ENCODE measurements around the gene TEX14. TPM values are rescaled to one million over a fixed set of nuclear protein-coding genes. Genes with fewer than 3 reads are reported as not detected.

Gene TEX14, protein sequence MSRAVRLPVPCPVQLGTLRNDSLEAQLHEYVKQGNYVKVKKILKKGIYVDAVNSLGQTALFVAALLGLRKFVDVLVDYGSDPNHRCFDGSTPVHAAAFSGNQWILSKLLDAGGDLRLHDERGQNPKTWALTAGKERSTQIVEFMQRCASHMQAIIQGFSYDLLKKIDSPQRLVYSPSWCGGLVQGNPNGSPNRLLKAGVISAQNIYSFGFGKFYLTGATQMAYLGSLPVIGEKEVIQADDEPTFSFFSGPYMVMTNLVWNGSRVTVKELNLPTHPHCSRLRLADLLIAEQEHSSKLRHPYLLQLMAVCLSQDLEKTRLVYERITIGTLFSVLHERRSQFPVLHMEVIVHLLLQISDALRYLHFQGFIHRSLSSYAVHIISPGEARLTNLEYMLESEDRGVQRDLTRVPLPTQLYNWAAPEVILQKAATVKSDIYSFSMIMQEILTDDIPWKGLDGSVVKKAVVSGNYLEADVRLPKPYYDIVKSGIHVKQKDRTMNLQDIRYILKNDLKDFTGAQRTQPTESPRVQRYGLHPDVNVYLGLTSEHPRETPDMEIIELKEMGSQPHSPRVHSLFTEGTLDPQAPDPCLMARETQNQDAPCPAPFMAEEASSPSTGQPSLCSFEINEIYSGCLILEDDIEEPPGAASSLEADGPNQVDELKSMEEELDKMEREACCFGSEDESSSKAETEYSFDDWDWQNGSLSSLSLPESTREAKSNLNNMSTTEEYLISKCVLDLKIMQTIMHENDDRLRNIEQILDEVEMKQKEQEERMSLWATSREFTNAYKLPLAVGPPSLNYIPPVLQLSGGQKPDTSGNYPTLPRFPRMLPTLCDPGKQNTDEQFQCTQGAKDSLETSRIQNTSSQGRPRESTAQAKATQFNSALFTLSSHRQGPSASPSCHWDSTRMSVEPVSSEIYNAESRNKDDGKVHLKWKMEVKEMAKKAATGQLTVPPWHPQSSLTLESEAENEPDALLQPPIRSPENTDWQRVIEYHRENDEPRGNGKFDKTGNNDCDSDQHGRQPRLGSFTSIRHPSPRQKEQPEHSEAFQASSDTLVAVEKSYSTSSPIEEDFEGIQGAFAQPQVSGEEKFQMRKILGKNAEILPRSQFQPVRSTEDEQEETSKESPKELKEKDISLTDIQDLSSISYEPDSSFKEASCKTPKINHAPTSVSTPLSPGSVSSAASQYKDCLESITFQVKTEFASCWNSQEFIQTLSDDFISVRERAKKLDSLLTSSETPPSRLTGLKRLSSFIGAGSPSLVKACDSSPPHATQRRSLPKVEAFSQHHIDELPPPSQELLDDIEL (N-terminal part only)
- total RNA-seq, result 0.13 TPM
- long read RNA-seq, result 0 reads

DNA sequence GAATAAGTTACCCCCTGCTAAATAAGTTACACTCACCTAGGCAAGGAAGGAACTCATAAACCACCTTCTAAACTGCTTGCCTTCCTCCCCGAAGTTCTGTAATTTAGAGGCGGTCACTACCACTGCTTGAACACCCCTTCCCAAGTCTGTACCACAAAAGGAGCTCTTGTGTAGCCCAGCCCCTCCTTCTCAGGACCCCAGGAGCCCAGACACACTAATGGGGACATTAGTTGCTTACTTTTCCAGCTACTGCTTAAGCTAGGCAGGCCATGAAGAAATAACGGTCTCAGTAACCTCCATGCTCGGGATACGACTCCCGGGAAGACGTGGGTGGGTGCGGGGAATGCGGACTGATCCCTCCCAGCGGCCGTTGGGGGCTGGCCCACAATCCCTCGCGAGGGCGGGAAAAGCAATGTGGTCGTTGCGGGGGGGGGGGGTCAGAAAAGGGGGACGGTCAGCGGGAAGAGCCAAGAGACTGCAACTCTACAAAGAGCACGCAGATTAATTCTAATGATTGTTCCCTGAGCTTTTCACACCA lies at the start of gene TEX14:
Gene TEX14 (minus strand): TSS at position 345 of the 538 bp plus-strand sequence. CDS start 40,044 bp downstream, outside the sequence.
- intact Hi-C loops (cut with DNase I), result no loop called here
- no peak for DNase-seq

DNA sequence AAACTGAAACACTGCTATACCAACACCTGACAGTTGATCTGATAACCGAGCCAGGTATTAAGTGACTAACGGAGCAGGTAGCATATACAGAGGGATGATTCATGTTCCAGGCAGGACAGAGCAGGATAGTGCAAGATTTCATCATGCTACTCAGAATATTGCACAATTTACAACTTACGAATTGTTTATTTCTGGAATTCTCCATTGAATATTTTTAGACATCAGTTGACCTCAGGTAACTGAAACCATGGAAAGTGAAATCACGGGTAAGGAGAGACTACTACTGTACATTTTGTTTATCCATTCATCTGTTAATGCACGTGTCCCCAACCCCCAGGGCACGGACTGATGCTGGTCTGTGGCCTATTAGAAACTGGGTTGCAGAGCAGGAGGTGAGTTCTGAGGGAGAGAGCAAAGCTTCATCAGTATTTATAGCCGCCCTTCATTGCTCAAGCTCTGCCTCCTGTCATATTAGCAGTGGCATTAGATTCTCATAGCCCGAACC lies 49.3 kb upstream of the TEX14 start:
- intact Hi-C loops (cut with DNase I), result no loop called here
- ATAC-seq (ENCODE audit: poor library complexity) (no peak), DNase-seq (no peak)

More for the DNA sequence above, at the start of gene TEX14:
- no peak for ATAC-seq (ENCODE audit: poor library complexity)

DNA sequence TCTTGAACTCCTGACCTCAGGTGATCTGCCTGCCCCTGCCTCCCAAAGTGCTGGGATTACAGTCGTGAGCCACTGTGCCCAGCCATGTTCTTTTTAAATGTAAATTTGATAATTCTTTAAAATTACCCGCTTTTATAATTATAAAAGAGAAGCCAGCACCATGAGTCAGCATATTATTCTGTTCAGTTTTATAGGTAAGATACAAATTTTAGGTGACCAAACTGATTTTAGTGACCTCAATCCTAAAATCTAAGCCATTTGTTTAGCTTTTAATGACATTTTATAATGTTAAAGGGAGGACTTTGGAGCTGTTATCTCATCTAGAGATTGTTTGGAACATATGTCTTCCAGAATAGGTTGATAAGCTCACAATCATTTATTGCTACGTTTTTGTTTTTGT lies 43.0 kb upstream of the TEX14 start:
- ATAC-seq (ENCODE audit: poor library complexity) (no peak), DNase-seq (no peak)
- intact Hi-C loops (cut with DNase I), result no loop called here

DNA sequence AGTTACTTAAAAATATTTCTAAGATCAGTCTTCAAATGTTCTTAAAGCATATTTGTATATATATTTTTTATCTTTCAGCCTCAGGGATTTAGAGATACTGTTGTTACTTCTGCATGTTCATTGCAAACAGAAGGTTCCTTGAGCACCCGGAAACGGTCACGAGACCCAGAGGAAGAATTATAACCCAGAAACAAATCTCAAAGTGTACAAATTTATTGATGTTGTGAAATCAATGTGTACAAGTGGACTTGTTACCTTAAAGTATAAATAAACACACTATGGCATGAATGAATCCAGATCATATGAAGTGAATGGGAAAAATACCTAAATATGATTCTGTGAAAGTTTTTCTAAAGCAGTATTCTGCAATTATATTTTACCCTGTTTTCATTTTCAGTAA lies 42.2 kb upstream of the TEX14 start:
- intact Hi-C loops (cut with DNase I), result no loop called here
- no peak for DNase-seq
- no peak for ATAC-seq (ENCODE audit: poor library complexity)

DNA sequence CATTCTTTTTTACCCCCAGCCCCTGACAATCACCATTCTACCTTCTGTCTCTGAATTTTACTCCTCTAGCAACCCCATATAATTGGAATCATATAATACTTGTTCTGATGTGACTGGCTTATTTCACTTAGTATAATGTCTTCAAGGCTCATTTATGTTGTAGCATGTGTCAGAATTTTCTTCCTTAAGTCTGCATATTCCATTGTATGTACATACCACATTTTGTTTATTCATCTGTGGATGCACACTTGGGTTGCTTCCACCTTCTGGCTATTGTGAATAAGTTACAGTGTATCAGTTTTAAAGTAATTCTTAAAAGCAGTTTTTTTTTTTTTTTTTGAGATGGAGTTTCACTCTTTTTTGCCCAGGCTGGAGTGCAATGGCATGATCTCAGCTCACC lies 39.1 kb upstream of the TEX14 start:
- ATAC-seq (ENCODE audit: poor library complexity), result no peak
- intact Hi-C loops (cut with DNase I), result no loop called here

DNA sequence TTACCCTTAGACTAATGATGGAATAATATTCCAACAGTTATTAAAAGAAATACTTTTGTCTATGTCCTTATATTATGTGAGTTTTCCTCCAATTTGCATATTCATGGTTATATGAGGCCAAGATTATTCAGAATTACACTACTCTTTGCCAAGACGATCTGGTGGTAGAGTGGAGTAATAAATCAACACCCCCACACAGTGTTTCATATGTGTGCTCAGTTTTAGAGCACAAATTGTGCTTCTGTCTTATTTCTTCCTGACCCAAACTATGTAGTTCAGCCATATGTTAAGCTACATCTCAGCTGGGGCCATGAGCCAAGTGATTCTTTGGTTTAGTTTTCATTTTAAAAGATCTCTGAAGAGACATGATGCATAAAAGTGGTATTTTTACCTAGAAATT lies 37.0 kb upstream of the TEX14 start:
- intact Hi-C loops (cut with DNase I), result no loop called here
- DNase-seq (no peak), ATAC-seq (ENCODE audit: poor library complexity) (no peak)

More for the DNA sequence above, 39.1 kb upstream of the TEX14 start:
- no peak for DNase-seq

DNA sequence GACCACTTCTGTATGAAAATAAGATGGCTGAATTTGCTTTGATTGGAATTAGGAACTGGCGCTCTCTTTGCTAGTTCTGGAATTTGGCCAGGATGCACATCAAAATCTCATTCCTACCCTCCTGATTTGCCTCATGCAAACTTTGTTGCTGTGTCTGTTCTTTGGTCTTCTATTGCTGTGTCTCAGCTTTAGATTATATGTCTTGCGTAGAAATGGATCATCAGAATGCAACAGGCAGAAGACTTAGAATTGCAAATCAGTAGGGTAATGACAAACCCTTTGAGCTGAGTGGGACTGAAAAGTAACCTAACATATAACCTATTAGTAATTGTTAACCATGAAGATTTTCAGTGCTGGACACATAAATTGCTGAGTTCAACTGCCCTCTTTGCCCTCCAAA lies 30.9 kb upstream of the TEX14 start:
- intact Hi-C loops (cut with DNase I), result no loop called here
- ATAC-seq (ENCODE audit: poor library complexity) (no peak), DNase-seq (no peak)

DNA sequence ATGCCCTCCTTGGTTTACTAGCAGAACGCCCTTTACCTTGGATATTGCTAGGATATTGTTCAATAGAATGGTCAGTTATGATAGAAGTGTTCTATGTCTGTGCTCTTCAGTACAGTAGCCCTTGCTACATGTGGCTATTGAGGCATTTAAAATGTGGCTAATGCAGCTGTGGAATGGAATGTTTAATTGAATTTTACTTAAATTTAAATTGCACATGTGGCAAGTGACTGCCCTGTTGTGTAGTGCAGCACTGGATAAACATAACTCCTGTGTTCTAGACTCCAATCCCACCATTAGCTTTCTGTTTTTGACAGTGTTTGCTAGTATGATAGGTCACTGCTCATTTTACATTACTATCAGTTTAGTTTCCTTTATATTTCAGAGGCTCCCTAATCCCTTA lies 30.4 kb upstream of the TEX14 start:
- DNase-seq (no peak), ATAC-seq (ENCODE audit: poor library complexity) (no peak)
- intact Hi-C loops (cut with DNase I), result no loop called here

DNA sequence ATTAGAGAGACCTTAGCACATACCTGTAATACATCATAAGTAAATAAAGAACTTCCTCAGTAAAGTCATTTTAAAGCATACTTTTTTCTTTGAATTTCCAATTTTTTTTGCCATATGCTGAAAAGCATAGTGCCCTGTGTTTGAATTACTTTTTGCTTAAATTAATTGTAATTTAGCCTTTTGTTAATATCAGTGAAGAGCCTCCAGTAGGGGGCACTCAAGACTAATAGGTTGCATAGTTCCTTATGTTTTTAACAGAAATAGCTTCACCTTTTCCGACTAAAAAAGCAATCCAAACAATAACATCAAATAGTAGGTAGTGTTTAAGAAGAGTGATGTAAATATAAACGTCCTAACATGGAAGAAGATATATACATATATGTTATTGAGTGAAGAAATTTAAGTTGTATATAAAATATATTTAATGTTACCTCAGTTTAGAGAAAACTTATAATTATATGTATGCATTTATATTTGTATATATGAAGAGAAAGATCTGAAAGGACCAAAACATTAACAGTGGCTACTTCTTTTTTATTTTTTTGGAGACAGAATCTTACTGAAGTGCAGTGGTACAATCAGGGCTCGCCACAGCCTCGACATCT lies 19.2 kb upstream of the TEX14 start:
- DNase-seq, result no peak
- ATAC-seq (ENCODE audit: poor library complexity), result no peak
- intact Hi-C loops (cut with DNase I), result no loop called here

DNA sequence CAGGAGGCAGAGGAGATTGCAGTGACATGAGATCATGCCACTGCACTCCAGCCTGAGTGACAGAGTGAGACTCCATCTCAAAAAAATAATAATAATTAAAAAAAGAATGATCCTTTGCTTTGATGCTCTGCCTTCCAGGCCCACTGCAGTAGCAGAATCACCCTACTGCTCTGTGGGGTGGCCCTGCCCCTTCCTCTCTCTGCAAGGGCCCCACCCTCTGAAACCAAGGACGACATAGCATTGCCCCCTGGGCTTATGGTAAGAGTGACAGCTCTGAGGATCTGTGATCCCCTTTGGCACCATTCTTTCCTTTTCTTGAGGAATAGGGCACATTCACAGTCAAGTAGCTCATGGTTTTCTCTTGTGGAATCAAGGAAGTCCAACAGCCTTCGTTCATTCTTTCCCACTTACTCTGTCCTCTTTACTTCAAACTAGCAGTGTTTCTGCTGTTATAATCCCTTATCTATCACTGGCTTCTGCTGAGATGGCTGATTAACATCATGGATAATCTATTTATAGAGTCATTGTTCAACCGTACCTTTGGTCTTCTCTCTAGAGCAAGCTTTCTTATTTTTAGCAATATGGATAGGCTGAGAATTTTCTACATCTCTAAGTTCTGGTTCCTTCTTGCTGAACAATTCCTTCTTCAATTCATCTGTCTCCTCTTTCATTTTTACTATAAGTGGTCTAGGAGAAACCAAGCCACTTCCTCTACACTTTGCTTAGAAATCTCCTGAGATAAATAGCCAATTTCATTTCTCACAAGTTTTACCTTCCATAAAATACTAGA lies 14.7 kb upstream of the TEX14 start:
- intact Hi-C loops (cut with DNase I), result no loop called here
- DNase-seq (no peak), ATAC-seq (ENCODE audit: poor library complexity) (no peak)

DNA sequence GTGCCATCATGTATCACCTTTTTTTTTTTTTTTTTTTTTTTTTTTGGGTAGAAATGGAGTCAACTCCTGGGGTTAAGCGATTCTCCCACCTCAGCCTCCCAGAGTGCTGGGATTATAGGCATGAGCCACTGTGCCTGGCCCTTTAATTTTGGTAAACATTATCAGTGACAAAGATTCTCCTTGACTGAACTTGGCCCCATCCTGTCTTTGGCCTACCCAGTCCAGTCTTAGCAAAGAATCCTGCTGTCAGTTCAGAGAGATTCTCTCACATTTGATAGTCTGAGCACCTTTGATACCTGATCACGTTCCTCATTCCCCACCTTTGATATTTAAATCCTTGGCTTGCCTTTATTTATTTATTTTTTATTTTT lies 12.1 kb upstream of the TEX14 start:
- ATAC-seq (ENCODE audit: poor library complexity) (no peak), DNase-seq (no peak)
- intact Hi-C loops (cut with DNase I), result no loop called here

DNA sequence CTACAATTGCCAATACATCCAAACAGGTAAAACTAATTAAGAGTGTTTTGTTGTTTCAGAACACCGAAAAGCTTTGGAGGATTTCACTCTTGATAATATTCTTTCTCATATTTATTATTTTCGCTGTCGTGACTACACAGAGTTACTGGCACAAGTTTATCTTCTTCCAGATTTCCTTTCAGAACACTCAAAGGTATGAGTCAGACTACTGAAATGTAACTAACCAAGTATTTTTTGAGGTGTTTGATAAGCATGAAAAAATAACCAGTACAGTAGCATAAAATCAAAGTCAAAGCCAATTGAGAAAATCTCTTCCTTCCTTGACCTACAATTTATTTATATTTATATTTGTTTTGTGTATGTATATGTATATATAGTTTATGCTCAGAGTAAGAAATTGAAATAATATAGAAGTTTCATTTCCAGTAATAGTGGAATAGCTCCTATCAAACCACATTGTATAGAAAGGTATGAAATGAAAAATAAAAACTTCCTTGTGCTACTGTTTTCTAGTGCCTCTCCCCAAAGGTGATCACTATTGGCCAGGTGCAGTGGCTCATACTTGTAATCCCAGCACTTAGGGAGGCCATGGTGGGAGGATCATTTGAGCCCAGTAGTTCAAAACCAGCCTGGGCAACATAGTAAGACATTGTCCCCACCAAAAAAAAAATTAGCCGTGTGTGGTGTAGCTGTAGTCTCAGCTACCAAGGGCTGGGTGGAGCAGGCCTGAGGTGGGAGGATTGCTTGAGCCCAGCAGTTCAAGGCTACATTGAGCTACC lies 11.5 kb upstream of the TEX14 start:
- no peak for DNase-seq
- intact Hi-C loops (cut with DNase I), result no loop called here
- ATAC-seq (ENCODE audit: poor library complexity), result no peak

DNA sequence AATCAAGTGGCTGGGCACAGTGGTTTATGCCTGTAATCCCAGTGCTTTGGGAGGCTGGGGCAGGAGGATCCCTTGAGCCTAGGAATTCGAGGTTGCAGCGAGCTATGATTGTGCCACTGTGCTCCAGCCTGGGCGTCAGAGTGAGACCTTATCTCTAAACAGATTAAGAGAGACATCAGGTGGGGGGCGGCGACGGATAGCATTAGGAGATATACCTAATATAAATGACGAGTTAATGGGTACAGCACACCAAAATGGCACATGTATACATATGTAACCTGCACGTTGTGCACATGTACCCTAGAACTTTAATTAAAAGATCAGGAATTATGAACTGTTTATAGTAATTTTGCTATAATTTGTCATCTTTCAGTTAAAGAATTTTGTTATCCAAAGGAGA lies 10.9 kb upstream of the TEX14 start:
- ATAC-seq (ENCODE audit: poor library complexity) (no peak), DNase-seq (no peak)
- intact Hi-C loops (cut with DNase I), result no loop called here

DNA sequence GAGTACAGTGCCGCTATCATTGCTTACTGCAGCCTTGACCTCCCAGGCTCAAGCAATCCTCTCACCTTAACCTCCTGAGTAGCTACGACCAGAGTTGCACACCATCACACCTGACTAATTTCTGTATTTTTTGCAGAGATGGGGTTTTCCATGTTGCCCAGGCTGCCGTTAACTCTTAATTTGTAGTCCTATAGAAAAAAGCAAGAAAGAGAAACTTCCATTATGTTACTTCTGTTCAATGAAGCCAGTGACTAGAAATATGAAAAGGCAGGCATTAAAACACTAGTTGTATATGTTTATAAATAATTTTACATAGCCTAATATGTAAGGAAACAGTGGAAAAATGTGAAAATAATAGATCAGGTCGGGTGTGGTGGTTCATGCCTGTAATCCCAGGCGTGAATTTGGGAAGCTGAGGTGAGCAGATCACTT lies 10.2 kb upstream of the TEX14 start:
- ATAC-seq (ENCODE audit: poor library complexity), result no peak
- no peak for DNase-seq
- intact Hi-C loops (cut with DNase I), result no loop called here

DNA sequence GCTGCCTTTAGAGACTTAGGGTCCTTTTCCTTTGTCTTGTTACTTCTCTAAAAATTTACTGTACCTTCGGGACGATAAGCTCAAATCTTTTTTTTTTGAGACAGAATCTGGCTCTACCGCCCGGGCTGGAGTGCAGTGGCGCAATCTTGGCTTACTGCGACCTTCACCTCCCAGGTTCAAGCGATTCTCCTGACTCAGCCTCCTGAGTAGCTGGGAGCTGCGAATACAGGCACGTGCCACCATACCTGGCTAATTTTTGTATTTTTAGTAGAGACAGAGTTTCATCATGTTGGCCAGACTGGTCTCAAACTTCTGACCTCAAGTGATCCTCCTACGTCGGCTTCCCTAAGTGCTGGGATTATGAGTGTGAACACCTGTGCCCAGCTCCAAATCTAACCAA lies 7.9 kb upstream of the TEX14 start:
- intact Hi-C loops (cut with DNase I), result no loop called here
- ATAC-seq (ENCODE audit: poor library complexity) (no peak), DNase-seq (no peak)

DNA sequence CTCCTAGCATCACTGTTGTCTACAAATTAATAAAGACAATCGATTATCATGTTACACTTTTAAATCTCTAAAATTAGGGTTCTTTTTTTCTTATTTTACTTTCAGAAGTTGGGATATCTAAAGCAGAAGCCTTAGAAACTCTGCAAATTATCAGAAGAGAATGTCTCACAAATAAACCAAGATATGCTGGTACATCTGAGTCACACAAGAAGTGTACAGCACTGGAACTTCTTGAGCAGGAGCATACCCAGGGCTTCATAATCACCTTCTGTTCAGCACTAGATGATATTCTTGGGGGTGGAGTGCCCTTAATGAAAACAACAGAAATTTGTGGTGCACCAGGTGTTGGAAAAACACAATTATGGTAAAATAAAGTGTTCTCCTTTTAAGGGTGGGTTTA lies 3.0 kb upstream of the TEX14 start:
- intact Hi-C loops (cut with DNase I), result no loop called here
- ATAC-seq (ENCODE audit: poor library complexity) (no peak), DNase-seq (no peak)

DNA sequence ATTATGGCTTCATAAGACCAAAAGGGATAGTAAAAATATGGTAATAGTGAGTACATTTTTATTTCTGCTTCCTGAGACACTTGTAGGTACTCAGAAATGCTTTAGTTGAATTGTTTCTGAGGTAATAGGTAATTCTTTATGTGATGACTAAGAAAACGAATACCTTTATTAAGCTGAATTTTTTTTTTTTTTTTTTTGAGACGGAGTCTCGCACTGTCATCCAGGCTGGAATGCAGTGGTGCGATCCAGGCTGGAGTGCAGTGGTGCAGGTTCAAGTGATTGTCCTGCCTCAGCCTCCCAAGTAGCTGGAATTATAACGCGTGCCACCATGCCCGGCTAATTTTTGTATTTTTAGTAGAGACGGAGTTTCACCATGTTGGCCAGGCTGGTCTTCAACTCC lies 2.5 kb upstream of the TEX14 start:
- intact Hi-C loops (cut with DNase I), result no loop called here
- ATAC-seq (ENCODE audit: poor library complexity), result no peak
- DNase-seq, result no peak

Data from Right ventricle myocardium superior (tissue), 1 donor.